ENCODE measurements around the gene GDF7. TPM values are rescaled to one million over a fixed set of nuclear protein-coding genes. Genes with fewer than 3 reads are reported as not detected.

Gene GDF7
- total and polyA plus RNA-seq, 7 experiments from 2014 or later: 0.01 to 0.20 (median 0.05) TPM; not detected in 2

- H3K27ac ChIP-seq (ENCODE audit: low read depth, low read length): no peak overlapping the region
- ChIA-PET CTCF (interaction anchor here (0.6 kb wide), 1 partner anchor 309 kb away, joined by 3 read pairs; no protein-coding TSS in a partner anchor), POLR2A (no interaction called here)
- H3K27me3 Mint-ChIP-seq: peaks cover 0 to 30% (median 12%) of the 10 kb centered on the region in 5 donors
- H3K36me3 Mint-ChIP-seq: no peaks in the 10 kb centered on the region
- H3K4me3 ChIP-seq (ENCODE audit: low read length): no peak overlapping the region
- no peak for ATAC-seq
- intact Hi-C loops (cut with micrococcal nuclease): loop anchor here (5.0 to 10.0 kb wide), 3 partner anchors 410 to 1307 kb away; no protein-coding TSS in a partner anchor
- H3K9me3 Mint-ChIP-seq: peaks cover 0 to 3% (median 0%) of the 10 kb centered on the region in 11 donors
- no peak for DNase-seq
- no peak overlapping the region for H3K4me3 Mint-ChIP-seq
- H3K4me1 ChIP-seq (ENCODE audit: control insufficient read depth in 2 of 2, insufficient read depth in 2 of 2, low read length in 2 of 2): peaks cover 14 to 18% of the 10 kb centered on the region in 2 donors
- no peaks in the 10 kb centered on the region for H3K27me3 ChIP-seq (ENCODE audit: control insufficient read depth in 2 of 2, insufficient read depth in 2 of 2, low read length in 2 of 2)
- peaks cover 13 to 24% (median 19%) of the 10 kb centered on the region in 7 donors for H3K4me1 Mint-ChIP-seq
- H3K9me3 ChIP-seq (ENCODE audit: control insufficient read depth in 2 of 3, low read length in 3 of 3): no peaks in the 10 kb centered on the region
- H3K27ac Mint-ChIP-seq: peak overlapping the region in 1 of 9 donors; percentile 9
- H3K36me3 ChIP-seq (ENCODE audit: control insufficient read depth in 2 of 3, insufficient read depth in 3 of 3, low read length in 3 of 3): no peaks in the 10 kb centered on the region
Measured at GRCh38 chr2:20654535-20654813, 12.5 kb upstream of the GDF7 start.

GRCh38 chr2:20656561-20656960 lies 10.4 kb upstream of the GDF7 start:
- DNase-seq: no peak
- CTCF ChIA-PET: no interaction called here
- intact Hi-C loops (cut with micrococcal nuclease): loop anchor here in 1 of 2 donors (10.0 kb wide), 1 partner anchor 412 kb away; no protein-coding TSS in a partner anchor
- no peaks in the 10 kb centered on the region for H3K36me3 Mint-ChIP-seq
- H3K4me1 Mint-ChIP-seq: peaks cover 1 to 10% (median 5%) of the 10 kb centered on the region in 7 donors
- Histone ChIP-seq H3K27ac (ENCODE audit: low read depth, low read length) (no peak overlapping the region), H3K9me3 (ENCODE audit: control insufficient read depth in 2 of 3, low read length in 3 of 3) (no peaks in the 10 kb centered on the region), H3K4me1 (ENCODE audit: control insufficient read depth in 2 of 2, insufficient read depth in 2 of 2, low read length in 2 of 2) (peaks cover 3 to 4% of the 10 kb centered on the region in 2 donors), H3K4me3 (ENCODE audit: low read length) (no peak overlapping the region), H3K27me3 (ENCODE audit: control insufficient read depth in 2 of 2, insufficient read depth in 2 of 2, low read length in 2 of 2) (peaks cover 0 to under 1% of the 10 kb centered on the region in 2 donors), H3K36me3 (ENCODE audit: control insufficient read depth in 2 of 3, insufficient read depth in 3 of 3, low read length in 3 of 3) (no peaks in the 10 kb centered on the region)
- ATAC-seq: no peak
- no peak overlapping the region for H3K27ac Mint-ChIP-seq
- H3K4me3 Mint-ChIP-seq: no peak overlapping the region
- H3K27me3 Mint-ChIP-seq: peaks cover 11 to 49% (median 27%) of the 10 kb centered on the region in 5 donors
- H3K9me3 Mint-ChIP-seq: peaks cover 0 to 3% (median 0%) of the 10 kb centered on the region in 11 donors
- POLR2A ChIA-PET: no interaction called here

GRCh38 chr2:20657522-20658235 lies 9.3 kb upstream of the GDF7 start:
- Mint-ChIP-seq H3K36me3 (no peaks in the 10 kb centered on the region), H3K27ac (no peak overlapping the region), H3K4me3 (no peak overlapping the region), H3K27me3 (peaks cover 21 to 60% (median 34%) of the 10 kb centered on the region in 5 donors), H3K9me3 (no peaks in the 10 kb centered on the region), H3K4me1 (no peaks in the 10 kb centered on the region)
- Histone ChIP-seq H3K9me3 (ENCODE audit: control insufficient read depth in 2 of 3, low read length in 3 of 3) (no peaks in the 10 kb centered on the region), H3K4me1 (ENCODE audit: control insufficient read depth in 2 of 2, insufficient read depth in 2 of 2, low read length in 2 of 2) (no peaks in the 10 kb centered on the region), H3K4me3 (ENCODE audit: low read length) (no peak overlapping the region), H3K27me3 (ENCODE audit: control insufficient read depth in 2 of 2, insufficient read depth in 2 of 2, low read length in 2 of 2) (peaks cover 5 to 7% of the 10 kb centered on the region in 2 donors), H3K27ac (ENCODE audit: low read depth, low read length) (no peak overlapping the region), H3K36me3 (ENCODE audit: control insufficient read depth in 2 of 3, insufficient read depth in 3 of 3, low read length in 3 of 3) (no peaks in the 10 kb centered on the region)
- no peak for ATAC-seq
- ChIA-PET POLR2A (no interaction called here), CTCF (no interaction called here)
- intact Hi-C loops (cut with micrococcal nuclease): loop anchor here in 1 of 2 donors (10.0 kb wide), 1 partner anchor 413 kb away; no protein-coding TSS in a partner anchor
- no peak for DNase-seq

- H3K9me3 Mint-ChIP-seq: no peaks in the 10 kb centered on the region
- H3K4me3 Mint-ChIP-seq: no peak overlapping the region
- peaks cover 48 to 77% (median 57%) of the 10 kb centered on the region in 5 donors for H3K27me3 Mint-ChIP-seq
- no peak for DNase-seq
- Histone ChIP-seq H3K4me1 (ENCODE audit: control insufficient read depth in 2 of 2, insufficient read depth in 2 of 2, low read length in 2 of 2) (no peaks in the 10 kb centered on the region), H3K27me3 (ENCODE audit: control insufficient read depth in 2 of 2, insufficient read depth in 2 of 2, low read length in 2 of 2) (peaks cover 5 to 7% of the 10 kb centered on the region in 2 donors), H3K9me3 (ENCODE audit: control insufficient read depth in 2 of 3, low read length in 3 of 3) (no peaks in the 10 kb centered on the region), H3K4me3 (ENCODE audit: low read length) (no peak overlapping the region), H3K36me3 (ENCODE audit: control insufficient read depth in 2 of 3, insufficient read depth in 3 of 3, low read length in 3 of 3) (no peaks in the 10 kb centered on the region), H3K27ac (ENCODE audit: low read depth, low read length) (no peak overlapping the region)
- POLR2A ChIA-PET: interaction anchor here (1.1 kb wide), 1 partner anchor 214 kb away, joined by 6 read pairs; the partner anchor contains the start of gene RHOB
- H3K4me1 Mint-ChIP-seq: peaks cover 0 to 10% (median 4%) of the 10 kb centered on the region in 7 donors
- ATAC-seq: no peak
- no peaks in the 10 kb centered on the region for H3K36me3 Mint-ChIP-seq
- intact Hi-C loops (cut with micrococcal nuclease): loop anchor here (1.0 to 10.0 kb wide), 4 partner anchors 303 to 657 kb away; no protein-coding TSS in a partner anchor
- CTCF ChIA-PET: interaction anchor here (0.6 to 4.2 kb wide), 16 partner anchors 11 to 319 kb away, joined by 3 to 48 read pairs (median 4); partner anchors contain the start of gene HS1BP3
- no peak overlapping the region for H3K27ac Mint-ChIP-seq
Measured at GRCh38 chr2:20660506-20661420, 6.2 kb upstream of the GDF7 start.

GRCh38 chr2:20661421-20662307 lies 5.3 kb upstream of the GDF7 start:
- ChIA-PET CTCF (interaction anchor here (0.6 to 4.2 kb wide), 14 partner anchors 12 to 318 kb away, joined by 3 to 48 read pairs (median 4); partner anchors contain the start of gene HS1BP3), POLR2A (interaction anchor here (1.1 kb wide), 1 partner anchor 215 kb away, joined by 6 read pairs; the partner anchor contains the start of gene RHOB)
- Histone ChIP-seq H3K4me3 (ENCODE audit: low read length) (no peak overlapping the region), H3K27me3 (ENCODE audit: control insufficient read depth in 2 of 2, insufficient read depth in 2 of 2, low read length in 2 of 2) (peaks cover 5 to 7% of the 10 kb centered on the region in 2 donors), H3K4me1 (ENCODE audit: control insufficient read depth in 2 of 2, insufficient read depth in 2 of 2, low read length in 2 of 2) (no peaks in the 10 kb centered on the region), H3K27ac (ENCODE audit: low read depth, low read length) (no peak overlapping the region), H3K9me3 (ENCODE audit: control insufficient read depth in 2 of 3, low read length in 3 of 3) (no peaks in the 10 kb centered on the region), H3K36me3 (ENCODE audit: control insufficient read depth in 2 of 3, insufficient read depth in 3 of 3, low read length in 3 of 3) (no peaks in the 10 kb centered on the region)
- peak; percentile 88 for ATAC-seq
- no peaks in the 10 kb centered on the region for H3K9me3 Mint-ChIP-seq
- H3K27me3 Mint-ChIP-seq: peaks cover 54 to 82% (median 61%) of the 10 kb centered on the region in 5 donors
- H3K4me3 Mint-ChIP-seq: no peak overlapping the region
- H3K36me3 Mint-ChIP-seq: no peaks in the 10 kb centered on the region
- no peak overlapping the region for H3K27ac Mint-ChIP-seq
- peak in 8 of 9 donors; percentile 35 to 71 (median 62) for DNase-seq
- intact Hi-C loops (cut with micrococcal nuclease): loop anchor here (1.0 to 10.0 kb wide), 4 partner anchors 302 to 656 kb away; no protein-coding TSS in a partner anchor
- H3K4me1 Mint-ChIP-seq: peaks cover 2 to 17% (median 8%) of the 10 kb centered on the region in 7 donors
